Measurements from ENCODE around the gene ATP6V1G3.

ATP6V1G3 gene

GRCh38 chr1:198538579-198539364, 1.7 kb downstream of the ATP6V1G3 start:
- H3K27ac ChIP-seq = no peak overlapping the region
- POLR2A ChIA-PET (ENCODE audit: low non-redundant PET) = no interaction called here
- DNase-seq (ENCODE audit: low spot score) = no peak
- TF ChIP-seq CTCF (conservative IDR thresholded peaks at IDR 0.05; ENCODE audit: low read depth) = no peak
- CTCF ChIA-PET = interaction anchor here (0.6 to 0.7 kb wide), 2 partner anchors 27 to 1382 kb away, joined by 4 read pairs; no protein-coding TSS in a partner anchor

- POLR2A ChIA-PET (ENCODE audit: low non-redundant PET) = no interaction called here
- no peak for DNase-seq (ENCODE audit: low spot score)
- TF ChIP-seq CTCF (conservative IDR thresholded peaks at IDR 0.05; ENCODE audit: low read depth) = no peak
- no peak overlapping the region for H3K27ac ChIP-seq
- CTCF ChIA-PET = interaction anchor here (0.7 to 1.4 kb wide), 4 partner anchors 16 to 1135 kb away, joined by 3 to 6 read pairs (median 3); no protein-coding TSS in a partner anchor
These were observed 4.8 kb downstream of the ATP6V1G3 start for GRCh38 chr1:198535631-198536030.

- ChIA-PET CTCF (interaction anchor here (0.9 kb wide), 1 partner anchor 1134 kb away, joined by 3 read pairs; no protein-coding TSS in a partner anchor), POLR2A (ENCODE audit: low non-redundant PET) (no interaction called here)
- H3K27ac ChIP-seq = no peak overlapping the region
- DNase-seq (ENCODE audit: low spot score) = no peak
- no peak for TF ChIP-seq CTCF (conservative IDR thresholded peaks at IDR 0.05; ENCODE audit: low read depth)
These were observed 5.7 kb downstream of the ATP6V1G3 start for GRCh38 chr1:198534548-198535418.

GRCh38 chr1:198531891-198532290, 8.6 kb downstream of the ATP6V1G3 start:
- ChIA-PET CTCF (interaction anchor here (0.6 kb wide), 1 partner anchor 72 kb away, joined by 5 read pairs; no protein-coding TSS in a partner anchor), POLR2A (ENCODE audit: low non-redundant PET) (no interaction called here)
- no peak overlapping the region for H3K27ac ChIP-seq
- no peak for TF ChIP-seq CTCF (conservative IDR thresholded peaks at IDR 0.05; ENCODE audit: low read depth)
- no peak for DNase-seq (ENCODE audit: low spot score)

GRCh38 chr1:198530953-198531352, 9.5 kb downstream of the ATP6V1G3 start:
- ChIA-PET POLR2A (ENCODE audit: low non-redundant PET) (no interaction called here), CTCF (interaction anchor here (0.8 kb wide), 1 partner anchor 616 kb away, joined by 5 read pairs; no protein-coding TSS in a partner anchor)
- no peak for TF ChIP-seq CTCF (conservative IDR thresholded peaks at IDR 0.05; ENCODE audit: low read depth)
- no peak for DNase-seq (ENCODE audit: low spot score)
- H3K27ac ChIP-seq = no peak overlapping the region

GRCh38 chr1:198529414-198529813, 11.1 kb downstream of the ATP6V1G3 start:
- ChIA-PET CTCF (interaction anchor here (1.0 kb wide), 1 partner anchor 162 kb away, joined by 3 read pairs; no protein-coding TSS in a partner anchor), POLR2A (ENCODE audit: low non-redundant PET) (no interaction called here)
- no peak overlapping the region for H3K27ac ChIP-seq
- no peak for TF ChIP-seq CTCF (conservative IDR thresholded peaks at IDR 0.05; ENCODE audit: low read depth)
- no peak for DNase-seq (ENCODE audit: low spot score)
